ENCODE measurements around the gene COX19.
A peak's percentile ranks its signal among the peaks of the same experiment; 100 is the strongest.

COX19 gene

GRCh38 chr7:985127-985416, 9.7 kb upstream of the COX19 start:
- Histone ChIP-seq H3K36me3 (ENCODE audit: insufficient read depth, low read length) (no peaks in the 10 kb centered on the region), H3K4me2 (ENCODE audit: insufficient read depth, low read length) (no peak overlapping the region), H4K20me1 (ENCODE audit: insufficient read depth, low read length) (peaks cover 2% of the 10 kb centered on the region; the same call in 1 of the 2 replicates), H3K9me3 (ENCODE audit: insufficient read depth, low read length, severe bottlenecking) (no peaks in the 10 kb centered on the region), H3K27me3 (ENCODE audit: insufficient read depth, low read length, poor library complexity) (no peaks in the 10 kb centered on the region), H3K4me1 (ENCODE audit: insufficient read depth, low read length) (no peaks in the 10 kb centered on the region), H3K4me3 (ENCODE audit: low read depth in 1 of 2, low read length in 2 of 2) (no peak overlapping the region), H3K79me2 (ENCODE audit: insufficient read depth, low read length) (no peaks in the 10 kb centered on the region), H3K27ac (ENCODE audit: low read length) (no peak overlapping the region), H3K9ac (ENCODE audit: low read depth, low read length) (no peak overlapping the region), H2AFZ (ENCODE audit: low read depth, low read length) (no peak overlapping the region)
- TF ChIP-seq, protein P1, sequence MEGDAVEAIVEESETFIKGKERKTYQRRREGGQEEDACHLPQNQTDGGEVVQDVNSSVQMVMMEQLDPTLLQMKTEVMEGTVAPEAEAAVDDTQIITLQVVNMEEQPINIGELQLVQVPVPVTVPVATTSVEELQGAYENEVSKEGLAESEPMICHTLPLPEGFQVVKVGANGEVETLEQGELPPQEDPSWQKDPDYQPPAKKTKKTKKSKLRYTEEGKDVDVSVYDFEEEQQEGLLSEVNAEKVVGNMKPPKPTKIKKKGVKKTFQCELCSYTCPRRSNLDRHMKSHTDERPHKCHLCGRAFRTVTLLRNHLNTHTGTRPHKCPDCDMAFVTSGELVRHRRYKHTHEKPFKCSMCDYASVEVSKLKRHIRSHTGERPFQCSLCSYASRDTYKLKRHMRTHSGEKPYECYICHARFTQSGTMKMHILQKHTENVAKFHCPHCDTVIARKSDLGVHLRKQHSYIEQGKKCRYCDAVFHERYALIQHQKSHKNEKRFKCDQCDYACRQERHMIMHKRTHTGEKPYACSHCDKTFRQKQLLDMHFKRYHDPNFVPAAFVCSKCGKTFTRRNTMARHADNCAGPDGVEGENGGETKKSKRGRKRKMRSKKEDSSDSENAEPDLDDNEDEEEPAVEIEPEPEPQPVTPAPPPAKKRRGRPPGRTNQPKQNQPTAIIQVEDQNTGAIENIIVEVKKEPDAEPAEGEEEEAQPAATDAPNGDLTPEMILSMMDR (IDR thresholded peaks at IDR 0.05; ENCODE audit: borderline replicate concordance, extremely low read depth, low read length, poor library complexity, severe bottlenecking): no peak
- TF ChIP-seq EZH2 (IDR thresholded peaks at IDR 0.05; ENCODE audit: borderline replicate concordance, low read depth, low read length, severe bottlenecking): no peak
- DNase-seq (no peak), ATAC-seq (ENCODE audit: insufficient read depth, low read depth) (no peak)

- no peak for DNase-seq
- no peak for TF ChIP-seq EZH2 (IDR thresholded peaks at IDR 0.05; ENCODE audit: borderline replicate concordance, low read depth, low read length, severe bottlenecking)
- TF ChIP-seq, protein P1 (IDR thresholded peaks at IDR 0.05; ENCODE audit: borderline replicate concordance, extremely low read depth, low read length, poor library complexity, severe bottlenecking): no peak
- Histone ChIP-seq H3K79me2 (ENCODE audit: insufficient read depth, low read length) (no peaks in the 10 kb centered on the region), H3K27ac (ENCODE audit: low read length) (no peak overlapping the region), H3K4me2 (ENCODE audit: insufficient read depth, low read length) (no peak overlapping the region), H2AFZ (ENCODE audit: low read depth, low read length) (no peak overlapping the region), H3K9ac (ENCODE audit: low read depth, low read length) (no peak overlapping the region), H3K4me3 (ENCODE audit: low read depth in 1 of 2, low read length in 2 of 2) (no peak overlapping the region), H3K27me3 (ENCODE audit: insufficient read depth, low read length, poor library complexity) (no peaks in the 10 kb centered on the region), H4K20me1 (ENCODE audit: insufficient read depth, low read length) (peaks cover 2% of the 10 kb centered on the region; the same call in 1 of the 2 replicates), H3K4me1 (ENCODE audit: insufficient read depth, low read length) (no peaks in the 10 kb centered on the region), H3K36me3 (ENCODE audit: insufficient read depth, low read length) (no peaks in the 10 kb centered on the region), H3K9me3 (ENCODE audit: insufficient read depth, low read length, severe bottlenecking) (no peaks in the 10 kb centered on the region)
- ATAC-seq (ENCODE audit: insufficient read depth, low read depth): 0 out of 3 replicates have a peak, but pooled peaks have one; percentile 30
Observed at GRCh38 chr7:984361-985126, 9.2 kb upstream of the COX19 start.

DNA sequence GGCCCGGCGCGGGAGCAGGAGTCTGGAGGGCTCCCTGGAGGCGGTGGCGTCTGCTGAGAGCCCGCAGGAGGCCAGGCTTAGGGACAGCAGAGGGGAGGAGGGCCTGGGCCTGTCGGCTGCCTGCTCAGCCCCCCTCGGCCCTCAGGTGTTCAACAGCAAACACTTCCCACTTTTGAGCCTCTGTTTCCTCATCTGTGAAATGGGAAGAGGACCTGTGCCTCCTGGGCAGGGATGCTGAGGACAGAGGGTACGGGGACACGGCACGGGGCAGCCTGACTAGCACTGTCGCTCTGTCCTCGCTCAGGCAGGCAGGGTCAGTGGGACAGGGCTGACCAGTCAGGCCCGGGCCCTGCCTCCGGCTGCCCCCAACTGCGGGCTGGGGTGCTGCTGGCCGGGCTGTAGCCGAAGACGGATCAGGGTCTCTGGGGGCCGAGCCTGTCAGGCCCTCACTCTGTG, 8.3 kb upstream of the COX19 start:
- no peak for TF ChIP-seq EZH2 (IDR thresholded peaks at IDR 0.05; ENCODE audit: borderline replicate concordance, low read depth, low read length, severe bottlenecking)
- TF ChIP-seq, protein P1 (IDR thresholded peaks at IDR 0.05; ENCODE audit: borderline replicate concordance, extremely low read depth, low read length, poor library complexity, severe bottlenecking): no peak
- H2AFZ ChIP-seq (ENCODE audit: low read depth, low read length): no peak overlapping the region
- H4K20me1 ChIP-seq (ENCODE audit: insufficient read depth, low read length): peaks cover 2% of the 10 kb centered on the region; the same call in 1 of the 2 replicates
- DNase-seq (no peak), ATAC-seq (ENCODE audit: insufficient read depth, low read depth) (no peak)
- no peak overlapping the region for H3K4me2 ChIP-seq (ENCODE audit: insufficient read depth, low read length)
- no peaks in the 10 kb centered on the region for H3K36me3 ChIP-seq (ENCODE audit: insufficient read depth, low read length)
- H3K9ac ChIP-seq (ENCODE audit: low read depth, low read length): no peak overlapping the region
- no peaks in the 10 kb centered on the region for H3K27me3 ChIP-seq (ENCODE audit: insufficient read depth, low read length, poor library complexity)
- H3K79me2 ChIP-seq (ENCODE audit: insufficient read depth, low read length): no peaks in the 10 kb centered on the region
- H3K27ac ChIP-seq (ENCODE audit: low read length): no peak overlapping the region
- H3K4me3 ChIP-seq (ENCODE audit: low read depth in 1 of 2, low read length in 2 of 2): no peak overlapping the region
- no peaks in the 10 kb centered on the region for H3K9me3 ChIP-seq (ENCODE audit: insufficient read depth, low read length, severe bottlenecking)
- no peaks in the 10 kb centered on the region for H3K4me1 ChIP-seq (ENCODE audit: insufficient read depth, low read length)
